ENCODE measurements around the gene SLC7A9.

- TF ChIP-seq POLR2A (IDR thresholded peaks at IDR 0.05), result no peak
- no peak for TF ChIP-seq CTCF (IDR thresholded peaks at IDR 0.05)
- TF ChIP-seq EP300 (IDR thresholded peaks at IDR 0.05), result no peak
Measured at GRCh38 chr19:32809754-32810153, 59.8 kb downstream of the SLC7A9 start.

Data from gastroesophageal sphincter (tissue), 3 donors.